Measurements from ENCODE around the gene RPS5.
A peak's percentile ranks its signal among the peaks of the same experiment; 100 is the strongest.
"Not testable (repeated sequence)": the region's sequence is repeated elsewhere in the genome, so short reads cannot be mapped to it uniquely, and the experiment has no call there.

Gene RPS5

DNA sequence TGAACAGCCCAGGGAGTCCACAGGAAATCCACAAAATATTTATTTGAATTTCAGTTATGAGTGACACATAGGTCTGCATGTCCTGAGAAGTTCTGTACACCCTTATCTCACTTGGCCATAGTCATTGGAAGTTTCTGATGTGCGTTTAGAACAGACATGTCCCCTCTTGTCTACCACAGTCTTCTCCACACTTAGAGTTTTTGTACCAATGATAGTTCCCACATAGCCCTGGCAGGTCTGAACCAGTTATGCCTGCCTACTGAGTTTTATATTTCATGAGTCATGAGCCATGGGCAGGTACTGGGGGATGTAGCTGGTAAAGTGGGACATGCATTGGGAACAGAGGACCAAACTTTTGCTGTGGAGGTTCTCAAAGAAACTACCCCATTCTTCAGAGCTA lies 41.5 kb downstream of the RPS5 start:
- Mint-ChIP-seq H3K36me3 (ENCODE audit: low read depth) (peaks cover 13% of the 10 kb centered on the region), H3K4me1 (ENCODE audit: low read depth) (no peaks in the 10 kb centered on the region)
- intact Hi-C loops (cut with micrococcal nuclease) = no loop called here

GRCh38 chr19:58429745-58430144 lies 42.7 kb downstream of the RPS5 start:
- H3K36me3 Mint-ChIP-seq (ENCODE audit: low read depth) = peaks cover 24% of the 10 kb centered on the region
- intact Hi-C loops (cut with micrococcal nuclease) = no loop called here

More for the DNA sequence above, 41.5 kb downstream of the RPS5 start:
- H3K27me3 Mint-ChIP-seq = no peaks in the 10 kb centered on the region
- H3K27ac Mint-ChIP-seq = no peak overlapping the region
- H3K9me3 Mint-ChIP-seq = peaks cover 94% of the 10 kb centered on the region
- H3K4me3 Mint-ChIP-seq = no peak overlapping the region

DNA sequence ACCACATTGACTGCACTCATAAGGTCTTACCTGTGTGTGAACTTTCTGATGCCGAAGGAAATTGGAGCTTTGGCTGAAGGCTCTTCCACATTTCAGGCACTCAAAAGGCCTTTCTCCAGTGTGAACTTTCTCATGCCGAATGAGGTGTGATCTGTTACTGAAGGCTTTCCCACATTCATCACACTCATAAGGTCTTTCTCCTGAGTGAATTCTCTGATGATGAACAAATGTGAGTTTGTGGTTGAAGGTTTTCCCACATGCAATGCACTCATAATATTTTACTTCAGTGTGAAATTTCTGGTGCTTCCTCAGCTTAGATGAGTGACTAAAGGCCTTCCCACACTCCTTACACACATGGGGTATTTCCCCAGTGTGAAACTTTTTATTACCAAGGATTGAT lies 47.1 kb downstream of the RPS5 start:
- H3K27me3 Mint-ChIP-seq = peaks cover 2% of the 10 kb centered on the region
- H3K27ac Mint-ChIP-seq = no peak overlapping the region
- peaks cover 96% of the 10 kb centered on the region for H3K9me3 Mint-ChIP-seq
- H3K4me1 Mint-ChIP-seq (ENCODE audit: low read depth) = peaks cover 5% of the 10 kb centered on the region
- H3K4me3 Mint-ChIP-seq = no peak overlapping the region
- H3K36me3 Mint-ChIP-seq (ENCODE audit: low read depth) = peaks cover 69% of the 10 kb centered on the region
- intact Hi-C loops (cut with micrococcal nuclease) = no loop called here

More at GRCh38 chr19:58429745-58430144, 42.7 kb downstream of the RPS5 start:
- Mint-ChIP-seq H3K4me1 (ENCODE audit: low read depth) (no peaks in the 10 kb centered on the region), H3K9me3 (peaks cover 95% of the 10 kb centered on the region), H3K27me3 (no peaks in the 10 kb centered on the region), H3K27ac (no peak overlapping the region), H3K4me3 (no peak overlapping the region)

- peaks cover 76% of the 10 kb centered on the region for H3K9me3 Mint-ChIP-seq
Measured at GRCh38 chr19:58439576-58440554, 52.8 kb downstream of the RPS5 start, which contains the start of gene ZNF132. TSS of gene ZNF132 (minus strand) at chr19:58440153. CDS start at chr19:58439821, 332 bp downstream.

GRCh38 chr19:58440556-58440955 lies 53.5 kb downstream of the RPS5 start:
- peaks cover 19% of the 10 kb centered on the region for H3K27me3 Mint-ChIP-seq
- intact Hi-C loops (cut with micrococcal nuclease) = loop anchor here (1.0 to 2.0 kb wide), 3 partner anchors 11 to 60 kb away; partner anchors contain the start of genes ZNF324B, ZNF584 and ZNF837
- peak overlapping the region; percentile 88 for H3K4me3 Mint-ChIP-seq
- peaks cover 20% of the 10 kb centered on the region for H3K4me1 Mint-ChIP-seq (ENCODE audit: low read depth)
- peaks cover 70% of the 10 kb centered on the region for H3K9me3 Mint-ChIP-seq
- peaks cover 51% of the 10 kb centered on the region for H3K36me3 Mint-ChIP-seq (ENCODE audit: low read depth)
- peak overlapping the region; percentile 89 for H3K27ac Mint-ChIP-seq

More at GRCh38 chr19:58439576-58440554, 52.8 kb downstream of the RPS5 start, which contains the start of gene ZNF132:
- Mint-ChIP-seq H3K27me3 (peaks cover 15% of the 10 kb centered on the region), H3K27ac (peak within 1 kb of the TSS; percentile 89), H3K4me1 (ENCODE audit: low read depth) (peaks cover 20% of the 10 kb centered on the region), H3K36me3 (ENCODE audit: low read depth) (peaks cover 58% of the 10 kb centered on the region), H3K4me3 (peak within 1 kb of the TSS; percentile 88)
- intact Hi-C loops (cut with micrococcal nuclease) = loop anchor here (1.0 to 2.0 kb wide), 3 partner anchors 11 to 59 kb away; partner anchors contain the start of genes ZNF324B, ZNF584 and ZNF837

GRCh38 chr19:58442986-58443385 lies 55.9 kb downstream of the RPS5 start:
- Mint-ChIP-seq H3K9me3 (peaks cover 50% of the 10 kb centered on the region), H3K4me1 (ENCODE audit: low read depth) (peaks cover 20% of the 10 kb centered on the region), H3K36me3 (ENCODE audit: low read depth) (peaks cover 28% of the 10 kb centered on the region), H3K27me3 (peaks cover 31% of the 10 kb centered on the region)
- H3K4me3 Mint-ChIP-seq; H3K27ac Mint-ChIP-seq; intact Hi-C loops (cut with micrococcal nuclease): not testable (repeated sequence)
